ENCODE results near the gene PRAF2. TPM values are rescaled to one million over a fixed set of nuclear protein-coding genes. Genes with fewer than 3 reads are reported as not detected.

PRAF2 gene
- total and polyA plus RNA-seq, 9 donors: 14.4 to 54.0 (median 29.3) TPM

- TF ChIP-seq EP300 (IDR thresholded peaks at IDR 0.05): no peak
- no peak for TF ChIP-seq CTCF (IDR thresholded peaks at IDR 0.05)
- no peak for TF ChIP-seq POLR2A (IDR thresholded peaks at IDR 0.05)
- Histone ChIP-seq H3K4me3 (no peak overlapping the region), H3K4me1 (ENCODE audit: insufficient read depth) (no peaks in the 10 kb centered on the region), H3K27ac (no peak overlapping the region), H3K27me3 (no peaks in the 10 kb centered on the region), H3K9me3 (no peaks in the 10 kb centered on the region), H3K36me3 (no peaks in the 10 kb centered on the region)
- DNase-seq: no peak
- intact Hi-C loops (cut with DNase I): no loop called here
- 80 to 84% (median 83%) methylated on average over 38 to 41 of the region's 41 CpGs for WGBS, 3 donors
Observed at GRCh38 chrX:49067285-49068120, 6.3 kb downstream of the PRAF2 start.

GRCh38 chrX:49066690-49067089 is 7.1 kb downstream of the PRAF2 start:
- intact Hi-C loops (cut with DNase I): no loop called here
- DNase-seq: no peak
- H3K4me1 ChIP-seq (ENCODE audit: insufficient read depth): no peaks in the 10 kb centered on the region
- H3K9me3 ChIP-seq: no peaks in the 10 kb centered on the region
- TF ChIP-seq CTCF (IDR thresholded peaks at IDR 0.05) (no peak), POLR2A (IDR thresholded peaks at IDR 0.05) (no peak), EP300 (IDR thresholded peaks at IDR 0.05) (no peak)
- no peaks in the 10 kb centered on the region for H3K36me3 ChIP-seq
- H3K4me3 ChIP-seq: no peak overlapping the region
- no peaks in the 10 kb centered on the region for H3K27me3 ChIP-seq
- 71 to 78% (median 76%) methylated on average over 9 of the region's 9 CpGs for WGBS, 3 donors
- H3K27ac ChIP-seq: no peak overlapping the region

GRCh38 chrX:49066278-49066677 is 7.5 kb downstream of the PRAF2 start:
- Histone ChIP-seq H3K27me3 (no peaks in the 10 kb centered on the region), H3K27ac (no peak overlapping the region), H3K36me3 (no peaks in the 10 kb centered on the region), H3K9me3 (no peaks in the 10 kb centered on the region), H3K4me1 (ENCODE audit: insufficient read depth) (no peaks in the 10 kb centered on the region), H3K4me3 (no peak overlapping the region)
- WGBS, 3 donors: 66 to 79% (median 71%) methylated on average over 2 of the region's 2 CpGs
- no peak for DNase-seq
- intact Hi-C loops (cut with DNase I): no loop called here
- TF ChIP-seq EP300 (IDR thresholded peaks at IDR 0.05) (no peak), CTCF (IDR thresholded peaks at IDR 0.05) (no peak), POLR2A (IDR thresholded peaks at IDR 0.05) (no peak)

GRCh38 chrX:49064735-49065134 is 9.1 kb downstream of the PRAF2 start:
- intact Hi-C loops (cut with DNase I): no loop called here
- WGBS, 3 donors: 82 to 85% (median 84%) methylated on average over 8 of the region's 8 CpGs
- TF ChIP-seq POLR2A (IDR thresholded peaks at IDR 0.05) (no peak), EP300 (IDR thresholded peaks at IDR 0.05) (no peak), CTCF (IDR thresholded peaks at IDR 0.05) (no peak)

More at GRCh38 chrX:49064735-49065134, 9.1 kb downstream of the PRAF2 start:
- H3K27me3 ChIP-seq: no peaks in the 10 kb centered on the region
- DNase-seq: no peak
- no peaks in the 10 kb centered on the region for H3K4me1 ChIP-seq (ENCODE audit: insufficient read depth)
- no peaks in the 10 kb centered on the region for H3K9me3 ChIP-seq
- no peak overlapping the region for H3K27ac ChIP-seq
- no peaks in the 10 kb centered on the region for H3K36me3 ChIP-seq
- no peak overlapping the region for H3K4me3 ChIP-seq

All from ovary (tissue), 9 donors.